GM12873 (cell line): ENCODE measurements around the gene ADAMTS18.

Source experiments
- TF ChIP-seq, protein P1 (sequence below): IDR thresholded peaks from 2 replicates; pipeline ENCODE4 v1.5.1; 2012; ENCODE audit warnings: low read depth, mild to moderate bottlenecking, moderate library complexity, low read length, control low read depth; ENCODE audit not compliant: insufficient read depth; ENCODE audit errors: missing control alignments

ADAMTS18 gene

DNA sequence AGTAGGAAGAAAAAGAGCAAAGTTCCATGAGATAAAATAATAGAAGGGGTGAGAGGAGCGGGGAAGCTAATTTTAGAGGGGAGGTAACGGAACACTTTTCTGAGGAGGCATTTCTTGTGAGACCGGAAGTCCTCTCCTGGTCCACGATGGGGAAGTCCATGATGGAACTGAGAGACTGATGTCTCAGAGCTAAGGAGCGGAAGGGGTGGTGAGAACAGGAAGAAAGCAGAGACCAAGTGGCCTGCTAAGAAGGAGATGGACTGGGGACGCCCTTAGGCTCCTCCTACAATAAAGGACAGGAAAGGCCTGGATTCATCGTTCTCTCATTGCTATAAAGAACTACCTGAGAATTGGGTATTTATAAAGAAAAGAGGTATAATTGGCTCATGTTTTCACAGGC lies 59.4 kb downstream of the ADAMTS18 start:
- TF ChIP-seq, protein P1, sequence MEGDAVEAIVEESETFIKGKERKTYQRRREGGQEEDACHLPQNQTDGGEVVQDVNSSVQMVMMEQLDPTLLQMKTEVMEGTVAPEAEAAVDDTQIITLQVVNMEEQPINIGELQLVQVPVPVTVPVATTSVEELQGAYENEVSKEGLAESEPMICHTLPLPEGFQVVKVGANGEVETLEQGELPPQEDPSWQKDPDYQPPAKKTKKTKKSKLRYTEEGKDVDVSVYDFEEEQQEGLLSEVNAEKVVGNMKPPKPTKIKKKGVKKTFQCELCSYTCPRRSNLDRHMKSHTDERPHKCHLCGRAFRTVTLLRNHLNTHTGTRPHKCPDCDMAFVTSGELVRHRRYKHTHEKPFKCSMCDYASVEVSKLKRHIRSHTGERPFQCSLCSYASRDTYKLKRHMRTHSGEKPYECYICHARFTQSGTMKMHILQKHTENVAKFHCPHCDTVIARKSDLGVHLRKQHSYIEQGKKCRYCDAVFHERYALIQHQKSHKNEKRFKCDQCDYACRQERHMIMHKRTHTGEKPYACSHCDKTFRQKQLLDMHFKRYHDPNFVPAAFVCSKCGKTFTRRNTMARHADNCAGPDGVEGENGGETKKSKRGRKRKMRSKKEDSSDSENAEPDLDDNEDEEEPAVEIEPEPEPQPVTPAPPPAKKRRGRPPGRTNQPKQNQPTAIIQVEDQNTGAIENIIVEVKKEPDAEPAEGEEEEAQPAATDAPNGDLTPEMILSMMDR: no peak

DNA sequence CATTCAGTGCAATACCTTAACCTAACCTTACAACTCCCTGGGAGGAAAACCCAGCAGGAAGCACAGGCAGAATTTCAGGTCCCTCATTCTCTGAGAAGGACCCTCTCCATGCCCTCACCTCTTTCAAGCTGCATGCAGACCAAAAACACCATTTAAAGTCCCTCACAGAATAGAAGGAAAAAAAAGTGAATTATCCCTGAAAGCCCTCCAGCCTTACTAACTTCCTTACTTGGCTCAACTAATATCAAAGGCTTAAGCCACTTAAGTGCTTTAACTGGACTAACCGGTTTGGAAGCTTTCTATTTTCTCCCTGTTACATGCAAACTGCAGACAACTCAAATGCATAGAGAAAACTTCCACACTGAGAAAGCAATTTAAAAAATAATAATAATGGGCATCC lies 60.5 kb downstream of the ADAMTS18 start:
- TF ChIP-seq, protein P1: no peak

DNA sequence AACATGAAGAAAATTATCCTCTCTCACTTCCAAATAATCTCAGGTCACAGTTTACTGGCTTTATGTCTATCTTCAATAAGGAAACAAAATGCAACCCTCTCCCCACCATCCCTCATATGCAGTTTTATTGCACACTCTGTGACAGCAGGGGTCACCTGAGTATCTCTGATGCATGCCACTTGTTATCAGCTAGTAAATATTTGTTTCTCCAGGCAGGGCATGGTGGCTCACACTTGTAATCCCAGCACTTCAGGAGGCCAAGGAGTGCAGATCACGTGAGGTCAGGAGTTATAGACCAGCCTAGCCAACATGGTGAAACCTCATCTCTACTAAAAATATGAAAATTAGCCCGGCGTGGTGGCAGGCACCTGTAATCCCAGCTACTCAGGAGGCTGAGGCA lies 61.1 kb downstream of the ADAMTS18 start:
- TF ChIP-seq, protein P1: no peak

DNA sequence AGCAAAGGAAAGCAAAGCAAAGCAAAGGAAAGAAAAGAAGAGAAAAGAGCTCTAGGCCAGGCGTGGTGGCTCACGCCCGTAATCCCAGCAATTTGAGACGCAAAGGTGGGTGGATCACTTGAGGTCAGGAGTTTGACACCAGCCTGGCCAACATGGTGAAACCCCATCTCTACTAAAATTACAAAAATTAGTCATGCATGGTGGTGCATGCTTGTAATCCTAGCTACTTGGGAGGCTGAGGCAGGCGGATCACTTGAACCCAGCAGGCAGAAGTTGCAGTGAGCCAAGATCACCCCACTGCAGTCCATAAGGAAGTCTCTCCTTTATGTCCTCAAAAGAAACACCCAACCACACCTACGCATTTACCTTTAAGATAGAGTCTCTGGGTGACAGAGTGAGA lies 70.1 kb downstream of the ADAMTS18 start:
- TF ChIP-seq, protein P1: no peak

DNA sequence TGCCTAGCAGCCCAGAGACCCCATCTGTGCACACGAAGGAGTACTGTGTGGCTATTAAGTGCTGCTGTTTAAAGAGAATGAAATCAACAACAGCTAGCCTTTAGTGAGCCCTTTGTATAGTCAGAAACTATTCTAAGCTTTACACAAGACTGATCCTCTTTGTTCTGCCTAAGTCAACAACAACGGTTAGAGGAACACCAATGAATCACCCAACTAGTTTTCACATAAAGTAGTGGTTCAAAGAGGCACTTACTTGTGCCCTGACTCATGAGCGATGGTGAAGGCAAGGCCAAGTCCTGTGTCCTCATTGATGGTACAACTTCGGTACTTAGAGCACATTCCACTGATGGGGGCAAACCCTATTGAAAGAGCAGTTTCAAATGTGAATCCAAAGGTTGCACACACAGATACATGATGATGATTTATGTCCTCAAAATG lies 75.8 kb downstream of the ADAMTS18 start:
- TF ChIP-seq, protein P1: no peak

DNA sequence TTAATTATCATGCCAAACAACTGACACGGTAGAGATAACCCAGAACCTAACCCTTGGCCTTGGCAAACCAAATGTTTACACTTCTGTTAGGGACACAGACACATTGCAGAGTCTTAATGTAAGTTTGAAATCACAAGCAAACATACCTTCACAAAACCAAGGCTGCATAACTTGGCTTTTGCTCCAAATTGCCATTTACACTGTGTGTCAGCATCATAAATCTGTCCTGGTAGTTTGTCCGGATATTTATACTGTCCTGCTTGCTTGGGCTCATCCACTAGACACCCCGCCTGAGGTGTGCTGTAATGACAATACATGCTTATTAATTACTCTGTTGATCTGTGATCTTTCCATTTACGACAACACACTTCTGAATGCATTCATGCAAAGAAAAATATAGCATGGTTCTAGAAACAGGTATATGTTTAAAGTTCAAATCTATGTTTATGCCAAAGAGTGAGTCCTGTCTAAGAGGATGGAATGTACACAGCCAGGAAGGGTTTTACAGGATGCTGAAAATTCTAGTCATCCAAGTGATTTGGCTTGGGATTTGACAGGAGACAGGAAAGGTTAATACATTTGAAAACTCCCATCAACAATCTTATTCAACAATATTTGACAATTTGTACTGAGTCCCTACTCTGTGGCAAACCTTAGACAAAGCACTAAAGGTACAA lies 81.1 kb downstream of the ADAMTS18 start:
- TF ChIP-seq, protein P1: no peak

DNA sequence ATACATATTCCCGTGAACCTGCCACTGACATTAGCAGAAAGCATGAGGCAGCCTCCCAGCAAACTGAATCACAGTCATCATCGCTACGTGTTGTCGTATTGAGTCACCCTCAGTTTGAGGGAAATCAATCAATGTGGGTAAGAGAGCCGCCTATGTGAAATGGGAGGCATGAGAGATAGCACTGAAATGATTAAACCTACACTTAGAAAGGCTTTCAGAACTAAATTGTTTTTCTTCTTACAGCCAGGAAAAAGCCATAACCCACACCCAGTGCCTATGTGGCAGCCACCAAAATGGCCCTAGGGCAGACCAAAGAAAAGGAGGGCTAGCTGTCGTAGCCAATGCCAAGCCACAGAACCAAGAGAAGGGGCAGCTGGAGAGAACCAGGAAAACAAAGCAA lies 90.5 kb downstream of the ADAMTS18 start:
- TF ChIP-seq, protein P1: no peak
